ENCODE measurements around the gene PLXNA4. TPM values are rescaled to one million over a fixed set of nuclear protein-coding genes. Genes with fewer than 3 reads are reported as not detected.

PLXNA4 gene
- total RNA-seq, 4 donors from 2014 or later = 0.49 to 7.1 (median 2.0) TPM

GRCh38 chr7:132480534-132480933, 95.7 kb downstream of the PLXNA4 start:
- Histone ChIP-seq H3K4me1 (peaks cover 0 to 4% (median 0%) of the 10 kb centered on the region in 3 donors), H3K36me3 (no peaks in the 10 kb centered on the region), H3K27ac (peak overlapping the region in 3 of 4 donors; percentile 40 to 49 (median 46)), H3K9me3 (no peaks in the 10 kb centered on the region), H3K4me3 (no peak overlapping the region), H3K27me3 (peaks cover 0 to 7% (median 0%) of the 10 kb centered on the region in 4 donors)
- 20 to 50% methylated on average over 1 to 3 of the region's 9 CpGs for WGBS, 2 donors
- TF ChIP-seq CTCF (IDR thresholded peaks at IDR 0.05) = no peak
- no peak for TF ChIP-seq POLR2A (IDR thresholded peaks at IDR 0.05)
- DNase-seq = no peak
- intact Hi-C loops (cut with DNase I) = no loop called here

- Histone ChIP-seq H3K36me3 (no peaks in the 10 kb centered on the region), H3K9me3 (no peaks in the 10 kb centered on the region), H3K27ac (no peak overlapping the region), H3K4me3 (no peak overlapping the region), H3K27me3 (peaks cover 0 to 21% (median 0%) of the 10 kb centered on the region in 4 donors), H3K4me1 (peaks cover 0 to 20% (median 4%) of the 10 kb centered on the region in 3 donors)
- intact Hi-C loops (cut with DNase I) = no loop called here
- WGBS, 2 donors = 53 to 72% methylated on average over 1 of the region's 1 CpG
- TF ChIP-seq CTCF (IDR thresholded peaks at IDR 0.05) (no peak), POLR2A (IDR thresholded peaks at IDR 0.05) (no peak)
- DNase-seq = no peak
Measured at GRCh38 chr7:132476541-132476940, 99.7 kb downstream of the PLXNA4 start.

GRCh38 chr7:132475669-132476116, 100.6 kb downstream of the PLXNA4 start:
- Histone ChIP-seq H3K4me3 (no peak overlapping the region), H3K4me1 (peaks cover 0 to 20% (median 4%) of the 10 kb centered on the region in 3 donors), H3K36me3 (no peaks in the 10 kb centered on the region), H3K27ac (no peak overlapping the region), H3K9me3 (no peaks in the 10 kb centered on the region), H3K27me3 (peaks cover 0 to 21% (median 0%) of the 10 kb centered on the region in 4 donors)
- WGBS, 2 donors = 27 to 47% methylated on average over 5 to 8 of the region's 8 CpGs
- intact Hi-C loops (cut with DNase I) = no loop called here
- DNase-seq = no peak
- no peak for TF ChIP-seq CTCF (IDR thresholded peaks at IDR 0.05)
- no peak for TF ChIP-seq POLR2A (IDR thresholded peaks at IDR 0.05)

- Histone ChIP-seq H3K4me3 (no peak overlapping the region), H3K27me3 (peaks cover 0 to 21% (median 0%) of the 10 kb centered on the region in 4 donors), H3K27ac (no peak overlapping the region), H3K9me3 (no peaks in the 10 kb centered on the region), H3K36me3 (no peaks in the 10 kb centered on the region), H3K4me1 (peaks cover 0 to 20% (median 4%) of the 10 kb centered on the region in 3 donors)
- DNase-seq = no peak
- intact Hi-C loops (cut with DNase I) = no loop called here
- 33 to 54% methylated on average over 7 to 8 of the region's 8 CpGs for WGBS, 2 donors
- no peak for TF ChIP-seq POLR2A (IDR thresholded peaks at IDR 0.05)
- TF ChIP-seq CTCF (IDR thresholded peaks at IDR 0.05) = no peak
Measured at GRCh38 chr7:132475037-132475668, 101.1 kb downstream of the PLXNA4 start.

- Histone ChIP-seq H3K4me3 (no peak overlapping the region), H3K4me1 (peaks cover 0 to 20% (median 4%) of the 10 kb centered on the region in 3 donors), H3K27me3 (peaks cover 0 to 21% (median 0%) of the 10 kb centered on the region in 4 donors), H3K27ac (peak overlapping the region in 2 of 4 donors; percentile 53 to 70), H3K36me3 (no peaks in the 10 kb centered on the region), H3K9me3 (no peaks in the 10 kb centered on the region)
- 39 to 57% methylated on average over 7 to 9 of the region's 10 CpGs for WGBS, 2 donors
- intact Hi-C loops (cut with DNase I) = no loop called here
- no peak for DNase-seq
- TF ChIP-seq CTCF (IDR thresholded peaks at IDR 0.05) (no peak), POLR2A (IDR thresholded peaks at IDR 0.05) (no peak)
Measured at GRCh38 chr7:132472463-132473120, 103.7 kb downstream of the PLXNA4 start.
